Skeletal muscle cell (primary cell): ENCODE results near the gene CSGALNACT2.
"Not testable (repeated sequence)": the region's sequence is repeated elsewhere in the genome, so short reads cannot be mapped to it uniquely, and the experiment has no call there.

Experiments
- DNase-seq: peaks from one replicate; pipeline ENCODE4 v3.0.0-alpha.2; 2010; ENCODE audit warnings: low read depth
- H3K4me3 ChIP-seq: 2 replicates; pipeline ENCODE4 v1.5.1; 2011; ENCODE audit warnings: low read depth, mild to moderate bottlenecking, control low read depth, low read length, moderate library complexity

The CSGALNACT2 gene

DNA sequence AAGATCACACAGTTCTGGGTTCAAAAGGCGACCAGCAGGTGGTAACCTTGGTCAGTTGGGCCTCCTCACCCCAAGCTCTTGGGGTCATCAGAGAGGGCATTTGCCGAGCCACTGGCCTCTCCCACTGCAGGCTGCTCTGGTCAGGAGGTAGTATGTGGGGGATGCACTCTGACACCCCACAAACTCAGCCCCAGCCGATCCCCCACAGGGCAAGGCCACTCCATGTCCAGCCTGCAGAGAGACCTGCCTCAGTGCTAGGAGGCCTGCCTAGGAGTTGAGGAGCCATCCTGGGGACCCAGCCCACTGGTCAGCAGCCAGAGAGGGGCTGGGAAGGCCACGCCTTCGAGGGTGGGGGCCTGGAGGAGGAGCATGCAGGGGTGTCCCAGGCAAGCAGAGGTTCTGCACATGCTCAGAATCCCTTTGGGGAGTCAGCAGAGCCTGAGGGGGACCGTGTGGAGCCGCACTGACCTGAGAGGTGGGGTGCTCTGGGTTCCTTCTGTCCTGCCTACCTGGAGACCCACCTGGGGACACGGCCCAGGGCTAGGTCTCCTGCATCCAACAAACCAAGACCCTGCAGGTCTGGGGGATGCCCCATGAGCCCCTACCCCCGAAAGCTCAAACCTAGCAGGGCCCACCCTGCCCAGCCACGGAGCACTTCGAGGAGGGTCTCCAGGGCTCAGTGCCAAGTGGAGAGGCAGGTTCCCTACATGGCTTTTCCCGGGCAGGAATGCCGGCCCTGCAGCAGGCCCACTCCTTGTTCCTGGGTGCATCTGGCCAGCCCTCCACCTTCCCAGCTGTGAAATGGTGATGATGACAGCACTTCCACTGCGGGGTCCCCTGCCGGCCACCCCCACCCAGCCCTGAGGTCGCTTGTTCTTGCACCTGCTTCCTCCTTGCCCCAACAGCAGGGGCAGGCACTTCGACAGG, 70.2 kb downstream of the CSGALNACT2 start:
- no peak overlapping the region for H3K4me3 ChIP-seq
- no peak for DNase-seq

GRCh38 chr10:43209074-43209455, 70.8 kb downstream of the CSGALNACT2 start:
- H3K4me3 ChIP-seq: no peak overlapping the region
- no peak for DNase-seq

GRCh38 chr10:43209651-43210141, 71.5 kb downstream of the CSGALNACT2 start:
- DNase-seq: no peak
- H3K4me3 ChIP-seq: no peak overlapping the region

- H3K4me3 ChIP-seq: no peak overlapping the region
- no peak for DNase-seq
These were observed 72.3 kb downstream of the CSGALNACT2 start for GRCh38 chr10:43210556-43210955.

GRCh38 chr10:43211030-43211429, 72.8 kb downstream of the CSGALNACT2 start:
- H3K4me3 ChIP-seq: no peak overlapping the region
- DNase-seq: no peak

GRCh38 chr10:43211431-43212042, 73.3 kb downstream of the CSGALNACT2 start:
- no peak for DNase-seq
- H3K4me3 ChIP-seq: no peak overlapping the region

DNA sequence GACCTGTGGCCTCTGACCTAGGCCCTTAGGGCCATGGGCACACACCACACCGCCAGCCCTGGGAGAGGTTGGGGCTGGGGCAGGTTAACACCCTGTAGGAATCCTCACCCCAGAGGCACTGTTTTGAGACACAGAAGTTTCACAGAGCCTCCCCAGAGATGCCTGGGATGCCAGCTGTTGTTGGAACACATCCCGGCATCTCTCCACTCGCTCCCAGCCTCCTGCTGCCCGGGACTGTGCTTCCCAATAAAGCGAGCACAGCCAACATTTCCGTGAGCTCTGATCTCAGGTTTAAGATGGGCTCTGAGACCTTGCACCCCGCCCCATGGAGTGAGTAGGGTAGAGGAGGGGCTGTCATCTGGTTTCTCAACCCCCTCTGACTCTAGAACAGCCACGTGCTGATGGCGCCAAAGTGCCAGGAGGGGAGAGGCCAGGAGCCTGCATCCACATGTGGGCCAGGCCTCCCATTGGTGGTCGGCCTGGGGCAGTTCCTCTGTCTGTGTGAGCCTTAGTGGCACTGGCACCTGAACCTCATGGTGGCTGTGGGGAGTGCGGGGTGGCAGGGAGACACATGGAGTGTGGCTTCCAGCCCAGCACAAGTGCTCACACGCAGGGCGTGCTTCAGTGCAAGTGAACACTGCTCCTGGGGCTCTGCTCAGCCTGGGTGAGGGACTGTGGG, 73.9 kb downstream of the CSGALNACT2 start:
- no peak for DNase-seq
- H3K4me3 ChIP-seq: no peak overlapping the region

DNA sequence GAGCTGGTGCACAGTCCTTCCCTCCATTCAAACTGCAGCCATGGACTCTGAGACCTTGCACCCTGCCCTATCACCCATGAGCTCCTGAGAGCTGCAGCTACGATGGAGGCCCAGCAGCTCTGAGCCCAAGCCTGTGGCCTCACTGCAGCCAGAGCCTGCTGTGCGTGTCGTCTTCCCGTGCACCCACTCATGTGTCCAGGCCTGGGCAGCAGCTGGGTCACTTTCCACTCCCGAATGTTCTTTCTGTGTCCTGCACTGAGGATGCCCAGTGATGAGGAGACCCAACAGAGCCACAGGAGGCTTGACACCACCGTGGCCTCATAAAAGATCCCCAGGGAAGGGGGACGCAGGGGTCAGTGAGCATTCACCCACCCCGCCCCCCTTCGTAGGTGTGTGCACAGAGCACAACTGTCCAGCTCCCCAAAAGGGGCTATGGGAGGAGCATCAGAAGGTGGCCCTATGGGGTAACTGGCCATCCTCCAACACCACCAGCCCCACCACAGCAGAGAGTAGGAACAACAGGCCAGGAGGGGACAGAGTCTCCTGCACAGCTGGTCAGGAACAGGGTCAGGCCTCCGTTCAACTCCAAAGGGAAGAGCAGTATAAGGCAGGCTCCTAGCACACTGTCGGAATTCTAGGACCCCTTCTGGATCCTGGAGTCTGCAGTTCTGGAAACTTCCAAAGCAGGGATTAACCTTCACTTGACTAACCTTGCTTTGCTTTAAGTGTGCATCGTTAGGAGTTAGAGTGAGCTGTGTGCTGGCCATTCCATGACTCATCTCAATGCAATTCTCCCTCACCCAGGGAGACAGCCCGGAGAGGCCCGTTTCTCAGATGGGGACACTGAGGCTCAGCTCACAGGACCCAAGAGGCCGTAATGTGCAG, 76.1 kb downstream of the CSGALNACT2 start:
- H3K4me3 ChIP-seq: no peak overlapping the region
- DNase-seq: no peak

- H3K4me3 ChIP-seq: no peak overlapping the region
- DNase-seq: no peak
These were observed 76.8 kb downstream of the CSGALNACT2 start for GRCh38 chr10:43214956-43215561.

GRCh38 chr10:43215758-43216455, 77.7 kb downstream of the CSGALNACT2 start:
- no peak overlapping the region for H3K4me3 ChIP-seq

GRCh38 chr10:43216931-43217562, 78.8 kb downstream of the CSGALNACT2 start:
- no peak overlapping the region for H3K4me3 ChIP-seq
- no peak for DNase-seq

More at GRCh38 chr10:43215758-43216455, 77.7 kb downstream of the CSGALNACT2 start:
- DNase-seq: no peak

DNA sequence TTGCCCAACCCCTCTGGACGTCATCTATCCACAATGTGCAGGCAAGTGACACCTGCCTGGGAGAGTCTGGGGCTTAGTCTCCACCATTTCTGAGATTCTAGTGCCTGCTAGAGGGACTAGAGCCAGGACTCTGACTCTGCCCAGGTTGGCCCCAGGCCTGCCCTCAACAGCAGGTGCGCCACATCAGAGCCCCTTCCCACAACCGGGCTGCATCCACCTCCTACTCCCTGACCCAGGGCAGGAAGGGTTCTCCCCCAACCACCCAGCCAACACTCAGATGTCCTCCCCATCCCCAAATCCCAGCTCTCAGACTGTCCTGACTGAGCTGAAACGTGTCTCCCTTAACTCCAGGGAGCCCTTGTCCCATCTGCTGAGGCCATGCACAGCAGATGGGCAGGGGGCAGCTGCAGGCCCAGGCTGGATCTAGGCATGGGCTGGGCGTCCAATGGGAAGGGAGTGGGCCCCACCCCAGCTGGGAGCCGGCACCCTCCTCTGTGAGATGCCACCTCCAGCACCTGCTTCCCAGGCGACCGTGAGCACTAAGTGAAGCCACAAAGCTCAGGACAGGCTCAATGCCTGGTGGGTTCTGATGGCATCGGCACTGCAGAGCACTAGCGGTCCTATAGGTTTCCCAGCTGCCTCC, 79.4 kb downstream of the CSGALNACT2 start:
- DNase-seq: no peak
- no peak overlapping the region for H3K4me3 ChIP-seq

GRCh38 chr10:43218206-43218950, 80.1 kb downstream of the CSGALNACT2 start:
- H3K4me3 ChIP-seq: no peak overlapping the region
- DNase-seq: no peak

GRCh38 chr10:43218951-43219837, 80.9 kb downstream of the CSGALNACT2 start:
- H3K4me3 ChIP-seq: no peak overlapping the region
- no peak for DNase-seq

GRCh38 chr10:43219848-43220247, 81.6 kb downstream of the CSGALNACT2 start:
- DNase-seq: no peak

GRCh38 chr10:43220251-43220650, 82.0 kb downstream of the CSGALNACT2 start:
- DNase-seq: not testable (repeated sequence)

More at GRCh38 chr10:43219848-43220247, 81.6 kb downstream of the CSGALNACT2 start:
- H3K4me3 ChIP-seq: no peak overlapping the region

More at GRCh38 chr10:43220251-43220650, 82.0 kb downstream of the CSGALNACT2 start:
- H3K4me3 ChIP-seq: not testable (repeated sequence)
